Measurements from ENCODE around the gene PREX1.

DNA sequence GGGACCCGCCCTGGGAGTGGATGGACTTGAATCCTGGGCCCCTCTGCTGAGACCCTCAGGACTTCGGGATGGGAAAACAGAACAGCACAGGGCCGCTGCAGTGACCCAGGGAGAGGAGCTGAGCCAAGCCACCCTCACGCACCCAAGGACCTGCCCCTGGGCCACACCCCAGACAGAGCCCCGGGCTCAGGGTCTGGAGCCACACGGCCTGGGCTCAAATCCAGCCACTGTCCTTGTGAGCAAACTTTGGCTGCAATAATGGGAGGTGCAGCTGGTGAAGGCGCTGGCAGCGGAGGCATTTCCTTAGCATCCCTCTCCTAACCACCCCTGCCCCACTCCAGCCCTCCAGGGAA lies 207.7 kb downstream of the PREX1 start:
- TF ChIP-seq, protein P1, sequence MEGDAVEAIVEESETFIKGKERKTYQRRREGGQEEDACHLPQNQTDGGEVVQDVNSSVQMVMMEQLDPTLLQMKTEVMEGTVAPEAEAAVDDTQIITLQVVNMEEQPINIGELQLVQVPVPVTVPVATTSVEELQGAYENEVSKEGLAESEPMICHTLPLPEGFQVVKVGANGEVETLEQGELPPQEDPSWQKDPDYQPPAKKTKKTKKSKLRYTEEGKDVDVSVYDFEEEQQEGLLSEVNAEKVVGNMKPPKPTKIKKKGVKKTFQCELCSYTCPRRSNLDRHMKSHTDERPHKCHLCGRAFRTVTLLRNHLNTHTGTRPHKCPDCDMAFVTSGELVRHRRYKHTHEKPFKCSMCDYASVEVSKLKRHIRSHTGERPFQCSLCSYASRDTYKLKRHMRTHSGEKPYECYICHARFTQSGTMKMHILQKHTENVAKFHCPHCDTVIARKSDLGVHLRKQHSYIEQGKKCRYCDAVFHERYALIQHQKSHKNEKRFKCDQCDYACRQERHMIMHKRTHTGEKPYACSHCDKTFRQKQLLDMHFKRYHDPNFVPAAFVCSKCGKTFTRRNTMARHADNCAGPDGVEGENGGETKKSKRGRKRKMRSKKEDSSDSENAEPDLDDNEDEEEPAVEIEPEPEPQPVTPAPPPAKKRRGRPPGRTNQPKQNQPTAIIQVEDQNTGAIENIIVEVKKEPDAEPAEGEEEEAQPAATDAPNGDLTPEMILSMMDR (conservative IDR thresholded peaks at IDR 0.05; ENCODE audit: low read length), result no peak
- TF ChIP-seq EZH2phosphoT487 (IDR thresholded peaks at IDR 0.05; ENCODE audit: borderline replicate concordance, low read depth, low read length), result no peak

All from OCI-LY7 (cell line).